Neural progenitor cell (in vitro differentiated cells): Measurements from ENCODE around the gene KLHL20.

ENCODE experiments used
- EZH2 ChIP-seq: fragments of 200-600 bp; sonication (generic); IDR thresholded peaks from 2 replicates; pipeline ENCODE4 v1.6.1; 2017; ENCODE audit warnings: antibody characterized with exemption, mild to moderate bottlenecking, moderate library complexity
- EZH2phosphoT487 ChIP-seq: fragments of 200-600 bp; sonication (generic); IDR thresholded peaks from 2 replicates; pipeline ENCODE4 v1.6.1; 2017; ENCODE audit warnings: antibody characterized with exemption
- TF ChIP-seq, protein P1 (sequence below): fragments of 200-600 bp; sonication (generic); IDR thresholded peaks from 2 replicates; pipeline ENCODE4 v1.5.1; 2017; ENCODE audit warnings: antibody characterized with exemption, mild to moderate bottlenecking

DNA sequence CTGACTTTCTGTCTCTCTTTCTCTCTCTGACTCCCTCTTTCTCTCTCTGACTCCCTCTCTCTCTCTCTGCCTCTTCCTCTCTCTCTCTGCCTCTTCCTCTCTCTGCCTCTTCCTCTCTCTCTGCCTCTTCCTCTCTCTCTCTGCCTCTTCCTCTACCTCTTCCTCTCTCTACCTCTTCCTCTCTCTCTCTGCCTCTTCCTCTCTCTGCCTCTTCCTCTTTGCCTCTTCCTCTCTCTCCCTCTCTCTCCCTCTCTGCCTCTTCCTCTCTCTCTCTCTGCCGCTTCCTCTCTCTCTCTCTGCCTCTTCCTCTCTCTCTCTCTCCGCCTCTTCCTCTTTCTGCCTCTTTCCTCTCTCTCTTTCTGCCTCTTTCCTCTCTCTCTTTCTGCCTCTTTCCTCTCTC is 26.5 kb upstream of the KLHL20 start:
- TF ChIP-seq, protein P1, sequence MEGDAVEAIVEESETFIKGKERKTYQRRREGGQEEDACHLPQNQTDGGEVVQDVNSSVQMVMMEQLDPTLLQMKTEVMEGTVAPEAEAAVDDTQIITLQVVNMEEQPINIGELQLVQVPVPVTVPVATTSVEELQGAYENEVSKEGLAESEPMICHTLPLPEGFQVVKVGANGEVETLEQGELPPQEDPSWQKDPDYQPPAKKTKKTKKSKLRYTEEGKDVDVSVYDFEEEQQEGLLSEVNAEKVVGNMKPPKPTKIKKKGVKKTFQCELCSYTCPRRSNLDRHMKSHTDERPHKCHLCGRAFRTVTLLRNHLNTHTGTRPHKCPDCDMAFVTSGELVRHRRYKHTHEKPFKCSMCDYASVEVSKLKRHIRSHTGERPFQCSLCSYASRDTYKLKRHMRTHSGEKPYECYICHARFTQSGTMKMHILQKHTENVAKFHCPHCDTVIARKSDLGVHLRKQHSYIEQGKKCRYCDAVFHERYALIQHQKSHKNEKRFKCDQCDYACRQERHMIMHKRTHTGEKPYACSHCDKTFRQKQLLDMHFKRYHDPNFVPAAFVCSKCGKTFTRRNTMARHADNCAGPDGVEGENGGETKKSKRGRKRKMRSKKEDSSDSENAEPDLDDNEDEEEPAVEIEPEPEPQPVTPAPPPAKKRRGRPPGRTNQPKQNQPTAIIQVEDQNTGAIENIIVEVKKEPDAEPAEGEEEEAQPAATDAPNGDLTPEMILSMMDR, result no peak
- TF ChIP-seq EZH2, result no peak
- TF ChIP-seq EZH2phosphoT487, result no peak
